ENCODE data around the gene NCR3LG1.
"Not testable (repeated sequence)": the region's sequence is repeated elsewhere in the genome, so short reads cannot be mapped to it uniquely, and the experiment has no call there.

NCR3LG1 gene

GRCh38 chr11:17414992-17415391 lies 63.4 kb downstream of the NCR3LG1 start:
- Histone ChIP-seq H3K4me2 (peak overlapping the region in 2 of 11 experiments; percentile 5; a peak in 1 of 22 replicates), H3K4me1 (peaks cover 12 to 40% (median 30%) of the 10 kb centered on the region in 10 experiments; a peak in 18 of 20 replicates), H3K36me3 (no peaks in the 10 kb centered on the region), H3K27me3 (no peaks in the 10 kb centered on the region), H3K9me3 (replicated peaks in 1 of 11) (no peaks in the 10 kb centered on the region), H4K20me1 (no peaks in the 10 kb centered on the region), H3K9ac (no peak overlapping the region), H3K27ac (no peak overlapping the region), H3K4me3 (no peak overlapping the region)
- no peak for TF ChIP-seq Cebpa-rat (IDR thresholded peaks at IDR 0.05)

- Histone ChIP-seq H4K20me1 (no peaks in the 10 kb centered on the region; a peak in 1 of 22 replicates), H3K27ac (no peak overlapping the region), H3K4me2 (0 out of 22 replicates have a peak overlapping the region, but pooled peaks of 1 of the 11 experiments have one; percentile 5), H3K4me3 (no peak overlapping the region), H3K9ac (no peak overlapping the region), H3K4me1 (peaks cover 12 to 46% (median 35%) of the 10 kb centered on the region in 10 experiments; a peak in 18 of 20 replicates), H3K36me3 (no peaks in the 10 kb centered on the region), H3K27me3 (no peaks in the 10 kb centered on the region), H3K9me3 (replicated peaks in 1 of 11) (no peaks in the 10 kb centered on the region)
- TF ChIP-seq Cebpa-rat (IDR thresholded peaks at IDR 0.05) = no peak
Observed at GRCh38 chr11:17415523-17416104, 64.0 kb downstream of the NCR3LG1 start.

- no peaks in the 10 kb centered on the region for H3K36me3 ChIP-seq
- H3K27me3 ChIP-seq = no peaks in the 10 kb centered on the region
- H3K9me3 ChIP-seq (replicated peaks in 1 of 11) = no peaks in the 10 kb centered on the region
- no peak overlapping the region for H3K9ac ChIP-seq
- no peak overlapping the region for H3K27ac ChIP-seq
- TF ChIP-seq Cebpa-rat (IDR thresholded peaks at IDR 0.05) = no peak
- no peaks in the 10 kb centered on the region; a peak in 1 of 22 replicates for H4K20me1 ChIP-seq
- H3K4me3 ChIP-seq = no peak overlapping the region
- H3K4me2 ChIP-seq = no peak overlapping the region
- peaks cover 5 to 46% (median 34%) of the 10 kb centered on the region in 10 experiments; a peak in 17 of 20 replicates for H3K4me1 ChIP-seq
Observed at GRCh38 chr11:17416492-17416891, 64.9 kb downstream of the NCR3LG1 start.

GRCh38 chr11:17418444-17419081 lies 67.0 kb downstream of the NCR3LG1 start:
- H3K4me3 ChIP-seq = no peak overlapping the region
- TF ChIP-seq Cebpa-rat (IDR thresholded peaks at IDR 0.05) = no peak
- H3K36me3 ChIP-seq = no peaks in the 10 kb centered on the region
- no peaks in the 10 kb centered on the region; a peak in 1 of 22 replicates for H4K20me1 ChIP-seq
- peaks cover 5 to 56% (median 42%) of the 10 kb centered on the region in 10 experiments; a peak in 16 of 20 replicates for H3K4me1 ChIP-seq
- no peak overlapping the region for H3K9ac ChIP-seq
- H3K4me2 ChIP-seq = peak overlapping the region in 9 of 11 experiments; percentile 2 to 63 (median 42); a peak in 16 of 22 replicates
- H3K27me3 ChIP-seq = no peaks in the 10 kb centered on the region
- no peak overlapping the region for H3K27ac ChIP-seq
- no peaks in the 10 kb centered on the region for H3K9me3 ChIP-seq (replicated peaks in 1 of 11)

GRCh38 chr11:17421781-17422180 lies 70.2 kb downstream of the NCR3LG1 start:
- no peak overlapping the region for H3K27ac ChIP-seq
- H3K4me2 ChIP-seq = peak overlapping the region in 8 of 11 experiments; percentile 40 to 64 (median 51); a peak in 16 of 22 replicates
- H3K27me3 ChIP-seq = no peaks in the 10 kb centered on the region
- H4K20me1 ChIP-seq = no peaks in the 10 kb centered on the region; a peak in 1 of 22 replicates
- TF ChIP-seq Cebpa-rat (IDR thresholded peaks at IDR 0.05) = no peak
- H3K4me3 ChIP-seq = no peak overlapping the region
- no peaks in the 10 kb centered on the region for H3K36me3 ChIP-seq
- H3K9me3 ChIP-seq (replicated peaks in 1 of 11) = no peaks in the 10 kb centered on the region
- H3K4me1 ChIP-seq = peaks cover 7 to 72% (median 53%) of the 10 kb centered on the region in 10 experiments; a peak in 19 of 20 replicates
- no peak overlapping the region for H3K9ac ChIP-seq

- TF ChIP-seq Cebpa-rat (IDR thresholded peaks at IDR 0.05) = no peak
- peak overlapping the region in 4 of 11 experiments; percentile 5 to 31 (median 20); a peak in 4 of 22 replicates for H3K4me2 ChIP-seq
- peak overlapping the region in 2 of 11 experiments; percentile 35 to 36; a peak in 1 of 22 replicates for H3K27ac ChIP-seq
- H3K27me3 ChIP-seq = no peaks in the 10 kb centered on the region
- no peaks in the 10 kb centered on the region for H3K9me3 ChIP-seq (replicated peaks in 1 of 11)
- no peak overlapping the region for H3K4me3 ChIP-seq
- peaks cover 10 to 86% (median 68%) of the 10 kb centered on the region in 10 experiments; a peak in 19 of 20 replicates for H3K4me1 ChIP-seq
- no peaks in the 10 kb centered on the region; a peak in 1 of 22 replicates for H4K20me1 ChIP-seq
- no peak overlapping the region for H3K9ac ChIP-seq
- H3K36me3 ChIP-seq = no peaks in the 10 kb centered on the region
Observed at GRCh38 chr11:17423533-17424310, 72.1 kb downstream of the NCR3LG1 start.

- H3K9me3 ChIP-seq (replicated peaks in 1 of 11); H3K27me3 ChIP-seq; H3K36me3 ChIP-seq; H3K4me3 ChIP-seq; H4K20me1 ChIP-seq: not testable (repeated sequence)
- H3K9ac ChIP-seq = peak overlapping the region in 3 of 11 experiments; percentile 3 to 42 (median 38); a peak in 2 of 22 replicates
- peaks cover 22 to 86% (median 75%) of the 10 kb centered on the region in 10 experiments for H3K4me1 ChIP-seq
- peak overlapping the region in 9 of 11 experiments; percentile 45 to 95 (median 90); a peak in 18 of 22 replicates for H3K4me2 ChIP-seq
- peak overlapping the region in 6 of 11 experiments; percentile 45 to 95 (median 90); a peak in 12 of 22 replicates for H3K27ac ChIP-seq
Observed at GRCh38 chr11:17426233-17426632, 74.6 kb downstream of the NCR3LG1 start.
